ENCODE measurements around the gene DRD2.

DRD2 gene

DNA sequence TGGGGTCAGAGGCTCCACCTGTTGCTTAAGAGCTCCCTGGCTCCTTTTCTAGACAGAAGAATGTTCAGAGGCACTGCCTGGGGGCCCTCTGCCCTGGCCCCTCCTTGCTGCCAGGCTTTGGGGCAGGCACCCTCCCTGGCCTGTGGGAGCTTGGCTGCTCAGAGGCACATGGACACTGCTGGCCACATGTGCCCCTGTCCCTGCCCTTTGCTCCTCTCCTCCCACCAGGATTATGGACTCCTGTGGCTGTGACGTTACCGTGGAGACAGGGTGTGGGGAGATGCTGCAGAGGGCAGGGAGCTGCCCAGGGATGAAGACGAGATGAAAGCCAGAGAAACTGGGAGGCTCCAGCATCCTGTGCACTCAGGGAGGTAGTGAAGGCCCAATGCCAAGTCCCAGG lies 14.7 kb downstream of the DRD2 start:
- Histone ChIP-seq H3K27ac (ENCODE audit: low read length) (no peak overlapping the region), H3K9ac (ENCODE audit: low read length) (no peak overlapping the region), H3K4me3 (ENCODE audit: low read length) (no peak overlapping the region), H3K9me3 (replicated peaks; ENCODE audit: insufficient read depth, low read length) (no peaks in the 10 kb centered on the region), H3K36me3 (replicated peaks; ENCODE audit: insufficient read depth, low read length) (no peaks in the 10 kb centered on the region), H4K20me1 (ENCODE audit: insufficient read depth, low read length) (no peaks in the 10 kb centered on the region), H3F3A (ENCODE audit: insufficient read depth, low read length) (no peaks in the 10 kb centered on the region), H2AFZ (ENCODE audit: low read length) (no peak overlapping the region), H3K9me2 (replicated peaks; ENCODE audit: insufficient read depth, low read length) (no peaks in the 10 kb centered on the region), H3K4me1 (ENCODE audit: low read length) (no peaks in the 10 kb centered on the region), H3K79me2 (ENCODE audit: low read length) (no peaks in the 10 kb centered on the region), H3K4me2 (ENCODE audit: low read depth, low read length) (no peak overlapping the region), H3K27me3 (replicated peaks; ENCODE audit: insufficient read depth, low read length) (no peaks in the 10 kb centered on the region)
- TF ChIP-seq EZH2 (optimal IDR thresholded peaks at IDR 0.05; ENCODE audit: low read depth, low read length): no peak
- TF ChIP-seq, protein P1, sequence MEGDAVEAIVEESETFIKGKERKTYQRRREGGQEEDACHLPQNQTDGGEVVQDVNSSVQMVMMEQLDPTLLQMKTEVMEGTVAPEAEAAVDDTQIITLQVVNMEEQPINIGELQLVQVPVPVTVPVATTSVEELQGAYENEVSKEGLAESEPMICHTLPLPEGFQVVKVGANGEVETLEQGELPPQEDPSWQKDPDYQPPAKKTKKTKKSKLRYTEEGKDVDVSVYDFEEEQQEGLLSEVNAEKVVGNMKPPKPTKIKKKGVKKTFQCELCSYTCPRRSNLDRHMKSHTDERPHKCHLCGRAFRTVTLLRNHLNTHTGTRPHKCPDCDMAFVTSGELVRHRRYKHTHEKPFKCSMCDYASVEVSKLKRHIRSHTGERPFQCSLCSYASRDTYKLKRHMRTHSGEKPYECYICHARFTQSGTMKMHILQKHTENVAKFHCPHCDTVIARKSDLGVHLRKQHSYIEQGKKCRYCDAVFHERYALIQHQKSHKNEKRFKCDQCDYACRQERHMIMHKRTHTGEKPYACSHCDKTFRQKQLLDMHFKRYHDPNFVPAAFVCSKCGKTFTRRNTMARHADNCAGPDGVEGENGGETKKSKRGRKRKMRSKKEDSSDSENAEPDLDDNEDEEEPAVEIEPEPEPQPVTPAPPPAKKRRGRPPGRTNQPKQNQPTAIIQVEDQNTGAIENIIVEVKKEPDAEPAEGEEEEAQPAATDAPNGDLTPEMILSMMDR (IDR thresholded peaks at IDR 0.05; ENCODE audit: low read length): no peak
- TF ChIP-seq EZH2phosphoT487 (IDR thresholded peaks at IDR 0.05; ENCODE audit: low read length): no peak
- DNase-seq: no peak

DNA sequence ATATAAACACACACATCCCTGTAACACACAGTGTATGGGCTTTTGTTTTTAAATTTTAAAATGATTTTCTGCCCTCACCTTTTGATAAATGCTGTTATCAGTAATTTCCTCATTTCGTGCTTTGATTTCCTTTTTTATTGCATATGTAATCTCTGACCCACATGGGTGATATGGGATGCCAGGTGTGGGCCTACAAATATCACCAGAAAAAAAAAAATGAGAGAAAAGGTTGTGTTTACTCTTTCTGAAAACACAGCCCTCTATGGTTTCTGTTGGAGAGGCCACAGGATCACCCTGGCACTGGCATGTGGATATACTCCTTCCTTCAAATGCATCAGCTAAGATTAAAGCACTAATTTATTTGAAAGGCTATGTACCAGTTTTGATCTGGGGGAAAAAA lies 17.0 kb downstream of the DRD2 start:
- Histone ChIP-seq H3K4me1 (ENCODE audit: low read length) (no peaks in the 10 kb centered on the region), H3K4me2 (ENCODE audit: low read depth, low read length) (no peak overlapping the region), H3K79me2 (ENCODE audit: low read length) (no peaks in the 10 kb centered on the region), H4K20me1 (ENCODE audit: insufficient read depth, low read length) (no peaks in the 10 kb centered on the region), H3K4me3 (ENCODE audit: low read length) (no peak overlapping the region), H3K27me3 (replicated peaks; ENCODE audit: insufficient read depth, low read length) (no peaks in the 10 kb centered on the region), H3K9me3 (replicated peaks; ENCODE audit: insufficient read depth, low read length) (no peaks in the 10 kb centered on the region), H3K36me3 (replicated peaks; ENCODE audit: insufficient read depth, low read length) (no peaks in the 10 kb centered on the region), H3F3A (ENCODE audit: insufficient read depth, low read length) (no peaks in the 10 kb centered on the region), H3K9me2 (replicated peaks; ENCODE audit: insufficient read depth, low read length) (no peaks in the 10 kb centered on the region), H2AFZ (ENCODE audit: low read length) (no peak overlapping the region), H3K27ac (ENCODE audit: low read length) (no peak overlapping the region), H3K9ac (ENCODE audit: low read length) (no peak overlapping the region)
- TF ChIP-seq EZH2phosphoT487 (IDR thresholded peaks at IDR 0.05; ENCODE audit: low read length): no peak
- no peak for TF ChIP-seq EZH2 (optimal IDR thresholded peaks at IDR 0.05; ENCODE audit: low read depth, low read length)
- TF ChIP-seq, protein P1 (IDR thresholded peaks at IDR 0.05; ENCODE audit: low read length): no peak
- no peak for DNase-seq

DNA sequence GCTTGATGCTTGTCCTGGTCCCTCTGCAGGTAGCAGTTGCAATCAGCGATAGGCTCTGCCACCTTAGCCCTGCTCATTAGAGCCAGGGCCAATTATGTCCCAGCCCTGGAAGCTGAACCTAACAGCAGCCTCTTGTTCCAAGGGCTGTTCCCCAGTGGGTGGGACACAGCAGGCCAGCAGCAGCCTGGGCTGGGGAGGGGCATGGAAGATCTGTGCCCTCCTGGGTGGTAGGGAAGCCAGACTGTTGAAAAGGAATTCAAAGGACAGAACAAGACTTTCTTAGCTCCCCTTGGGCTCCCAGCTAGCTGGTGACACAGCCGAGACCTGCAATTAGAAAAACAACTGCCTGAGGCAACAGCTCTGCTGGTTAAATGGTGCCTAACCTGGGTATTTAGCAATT lies 17.4 kb downstream of the DRD2 start:
- no peaks in the 10 kb centered on the region for H3K27me3 ChIP-seq (replicated peaks; ENCODE audit: insufficient read depth, low read length)
- TF ChIP-seq EZH2phosphoT487 (IDR thresholded peaks at IDR 0.05; ENCODE audit: low read length) (no peak), EZH2 (optimal IDR thresholded peaks at IDR 0.05; ENCODE audit: low read depth, low read length) (no peak)
- TF ChIP-seq, protein P1 (IDR thresholded peaks at IDR 0.05; ENCODE audit: low read length): no peak
- no peak overlapping the region for H3K4me3 ChIP-seq (ENCODE audit: low read length)
- no peaks in the 10 kb centered on the region for H3K36me3 ChIP-seq (replicated peaks; ENCODE audit: insufficient read depth, low read length)
- no peaks in the 10 kb centered on the region for H3K4me1 ChIP-seq (ENCODE audit: low read length)
- H3K9me2 ChIP-seq (replicated peaks; ENCODE audit: insufficient read depth, low read length): no peaks in the 10 kb centered on the region
- H3K9ac ChIP-seq (ENCODE audit: low read length): no peak overlapping the region
- no peak overlapping the region for H3K27ac ChIP-seq (ENCODE audit: low read length)
- no peaks in the 10 kb centered on the region for H4K20me1 ChIP-seq (ENCODE audit: insufficient read depth, low read length)
- H3K9me3 ChIP-seq (replicated peaks; ENCODE audit: insufficient read depth, low read length): no peaks in the 10 kb centered on the region
- H3F3A ChIP-seq (ENCODE audit: insufficient read depth, low read length): no peaks in the 10 kb centered on the region
- no peak overlapping the region for H2AFZ ChIP-seq (ENCODE audit: low read length)
- H3K4me2 ChIP-seq (ENCODE audit: low read depth, low read length): no peak overlapping the region
- no peaks in the 10 kb centered on the region for H3K79me2 ChIP-seq (ENCODE audit: low read length)
- no peak for DNase-seq

Data from MM.1S (cell line).